GM21381 (cell line): ENCODE results near the gene ATP1B3.
"Not testable (repeated sequence)": the region's sequence is repeated elsewhere in the genome, so short reads cannot be mapped to it uniquely, and the experiment has no call there.

Experiments
- ATAC-seq: cut with Tn5 transposase; IDR thresholded peaks from one replicate; pipeline ENCODE4 v1.9.1; 2021; ENCODE audit warnings: mild to moderate bottlenecking, moderate library complexity; ENCODE audit not compliant: unreplicated experiment

The ATP1B3 gene

GRCh38 chr3:141901914-141902313 lies 25.5 kb downstream of the ATP1B3 start:
- ATAC-seq: no peak

DNA sequence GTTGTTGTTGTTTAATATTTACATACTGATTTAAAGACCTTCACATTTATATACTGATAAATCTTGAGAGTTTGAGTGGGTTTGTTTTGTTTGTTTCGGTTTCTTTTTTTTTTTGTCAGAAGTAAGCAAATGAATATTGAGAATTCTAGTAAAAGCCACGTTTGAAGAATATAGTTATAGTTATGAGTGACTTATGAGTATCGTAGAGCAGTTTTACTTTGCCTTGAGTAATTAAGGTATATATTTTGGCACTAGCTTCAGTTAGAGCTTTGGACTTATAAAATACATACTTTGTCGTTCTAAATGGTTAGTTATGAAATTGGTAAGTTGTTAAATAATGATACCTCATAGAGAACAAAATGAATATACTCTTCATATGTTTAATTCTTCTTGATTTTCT lies 27.8 kb downstream of the ATP1B3 start:
- no peak for ATAC-seq

DNA sequence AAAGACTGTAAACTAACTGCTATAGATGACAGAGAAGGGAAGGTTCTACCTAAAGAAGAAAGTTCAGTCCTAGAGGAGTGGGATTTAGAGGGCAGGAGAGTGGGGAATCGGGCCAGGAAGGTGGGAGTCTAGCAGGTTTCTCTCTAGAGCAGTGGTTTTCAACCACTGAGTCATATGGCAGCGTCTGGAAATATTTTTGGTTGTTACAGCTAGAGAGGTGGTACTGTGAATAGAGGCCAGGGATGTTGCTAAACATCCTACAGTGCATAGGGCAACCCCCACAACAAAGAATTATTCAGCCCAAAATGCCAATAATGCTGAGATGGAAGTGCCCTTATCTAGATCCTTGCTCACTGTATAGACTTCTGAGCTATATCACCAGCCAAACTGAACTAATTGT lies 28.7 kb downstream of the ATP1B3 start:
- no peak for ATAC-seq

DNA sequence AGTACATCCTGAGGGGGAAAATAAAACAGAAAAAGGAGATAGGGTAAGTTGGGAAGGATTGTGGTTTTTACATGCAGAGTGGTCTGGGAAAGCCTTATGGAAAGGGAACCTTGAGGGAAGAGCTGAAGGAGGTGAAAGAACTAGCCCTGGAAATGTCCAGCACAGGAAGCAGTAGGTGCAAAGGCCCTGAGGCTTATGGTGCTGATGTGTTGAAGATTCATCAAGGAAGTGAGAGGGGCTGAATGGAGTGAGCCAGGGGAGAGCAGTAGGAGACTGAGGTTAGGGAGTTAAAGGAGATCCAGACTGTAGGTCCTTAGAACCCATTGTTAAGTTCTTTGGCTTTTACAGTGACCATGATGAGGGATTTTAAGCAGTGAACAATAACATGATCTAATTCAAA lies 33.0 kb downstream of the ATP1B3 start:
- ATAC-seq: no peak

- ATAC-seq: not testable (repeated sequence)
Measured at GRCh38 chr3:141909986-141910385, 33.5 kb downstream of the ATP1B3 start.

GRCh38 chr3:141913150-141913811 lies 36.8 kb downstream of the ATP1B3 start:
- no peak for ATAC-seq

- no peak for ATAC-seq
Measured at GRCh38 chr3:141914311-141914710, 37.9 kb downstream of the ATP1B3 start.

GRCh38 chr3:141915016-141915415 lies 38.6 kb downstream of the ATP1B3 start:
- ATAC-seq: no peak

GRCh38 chr3:141915766-141916165 lies 39.3 kb downstream of the ATP1B3 start:
- ATAC-seq: no peak

GRCh38 chr3:141920701-141921100 lies 44.3 kb downstream of the ATP1B3 start:
- no peak for ATAC-seq

DNA sequence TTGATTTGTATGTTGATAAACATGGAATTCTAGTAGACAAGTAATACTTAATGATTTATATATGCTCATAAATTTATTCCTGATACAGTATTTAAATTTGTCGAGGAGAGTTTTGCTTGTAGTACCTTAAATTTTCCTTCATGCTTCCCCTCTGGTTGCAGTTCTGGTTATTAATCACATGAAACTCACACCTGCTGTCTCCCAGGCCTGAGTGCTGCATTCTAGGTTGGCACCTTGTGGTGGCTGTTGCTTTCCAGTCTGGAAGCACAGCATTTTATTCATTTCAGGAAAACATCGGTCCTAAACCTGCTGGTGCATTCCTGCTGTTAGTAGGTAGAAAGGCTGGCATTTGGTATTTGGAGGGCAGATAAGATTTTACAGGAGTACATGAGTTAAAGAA lies 44.9 kb downstream of the ATP1B3 start:
- no peak for ATAC-seq

- ATAC-seq: not testable (repeated sequence)
Measured at GRCh38 chr3:141925677-141926076, 49.2 kb downstream of the ATP1B3 start.

DNA sequence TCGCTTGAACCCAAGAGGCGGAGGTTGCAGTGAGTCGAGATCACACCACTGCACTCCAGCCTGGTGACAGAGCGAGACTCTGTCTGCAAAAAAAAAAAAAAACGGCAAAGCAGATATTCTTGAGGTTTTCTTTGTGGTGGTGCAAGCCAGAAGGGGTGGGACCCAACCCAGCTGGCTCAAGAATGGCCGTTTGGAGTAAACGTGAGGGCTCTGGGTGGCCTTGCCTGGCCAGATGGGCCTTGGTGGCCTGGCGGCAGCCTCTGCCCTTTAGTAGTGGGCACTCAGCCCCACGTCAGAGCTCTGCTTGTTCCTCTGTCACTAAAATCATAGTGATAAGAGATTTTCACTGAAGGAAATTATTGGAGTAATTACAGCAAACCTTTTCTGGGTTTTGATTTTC lies 50.5 kb downstream of the ATP1B3 start:
- ATAC-seq: no peak

DNA sequence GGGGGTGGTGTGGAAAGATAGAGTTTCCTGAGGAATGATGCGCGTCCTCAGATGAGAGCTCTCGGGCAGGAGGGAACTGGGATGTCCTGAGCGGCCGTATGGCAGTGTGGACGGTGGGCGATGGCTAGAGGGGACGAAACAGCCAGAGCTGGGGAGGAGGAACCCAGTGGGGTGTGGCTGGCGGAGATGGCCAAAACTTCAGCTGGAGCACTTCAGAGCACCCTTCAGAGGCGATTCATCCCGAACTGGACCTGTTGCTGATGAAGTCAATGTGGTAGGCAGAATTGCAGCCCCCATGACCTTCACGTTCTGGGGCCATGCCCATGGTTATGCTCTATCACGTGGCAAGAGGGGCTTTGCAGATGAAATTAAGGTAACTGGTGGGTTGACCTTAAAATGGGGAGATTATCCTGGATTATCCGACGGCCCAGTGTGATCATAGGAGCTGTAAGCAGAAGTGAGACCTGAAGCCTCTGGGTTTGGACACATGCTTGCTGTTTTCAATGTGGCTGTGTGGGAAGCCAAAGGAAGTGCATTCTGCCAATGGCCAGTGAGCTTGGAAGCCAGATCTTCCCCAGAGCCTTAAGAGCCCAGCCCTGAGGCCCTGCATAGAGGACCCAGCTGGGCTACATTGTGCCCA lies 52.3 kb downstream of the ATP1B3 start:
- ATAC-seq: no peak

DNA sequence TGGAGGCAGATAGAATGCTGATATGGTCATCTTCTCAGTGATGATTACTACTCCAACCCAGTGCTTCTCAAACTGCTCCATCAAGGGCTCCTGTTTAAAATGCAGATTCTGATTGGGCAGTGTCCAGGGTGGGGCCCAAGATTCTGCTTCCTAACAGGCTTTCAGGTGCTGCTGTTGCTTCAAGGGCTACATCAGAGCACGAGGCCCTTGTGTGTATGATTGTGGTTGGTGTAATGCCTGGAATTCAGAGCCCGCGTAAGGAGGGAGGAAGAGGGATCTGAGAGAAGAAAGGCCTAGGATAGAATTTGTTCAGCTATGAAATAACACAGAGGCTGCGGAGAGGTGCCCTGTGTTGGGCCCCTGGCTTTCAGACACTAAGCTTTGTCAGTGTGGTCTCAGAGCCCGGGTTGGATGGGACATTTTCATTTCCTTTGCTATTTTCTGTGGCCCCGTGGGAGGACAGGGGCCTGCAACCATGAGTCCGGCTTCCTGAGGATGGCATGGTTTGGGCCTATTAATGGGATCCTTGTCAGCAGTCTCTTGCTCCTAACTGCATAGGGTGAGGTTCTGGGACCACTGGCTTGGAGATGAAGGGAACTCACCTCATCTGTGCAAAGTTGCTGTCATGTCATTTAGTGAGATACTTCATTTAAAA lies 53.0 kb downstream of the ATP1B3 start:
- ATAC-seq: no peak

- ATAC-seq: no peak
Measured at GRCh38 chr3:141930801-141931200, 54.4 kb downstream of the ATP1B3 start.

DNA sequence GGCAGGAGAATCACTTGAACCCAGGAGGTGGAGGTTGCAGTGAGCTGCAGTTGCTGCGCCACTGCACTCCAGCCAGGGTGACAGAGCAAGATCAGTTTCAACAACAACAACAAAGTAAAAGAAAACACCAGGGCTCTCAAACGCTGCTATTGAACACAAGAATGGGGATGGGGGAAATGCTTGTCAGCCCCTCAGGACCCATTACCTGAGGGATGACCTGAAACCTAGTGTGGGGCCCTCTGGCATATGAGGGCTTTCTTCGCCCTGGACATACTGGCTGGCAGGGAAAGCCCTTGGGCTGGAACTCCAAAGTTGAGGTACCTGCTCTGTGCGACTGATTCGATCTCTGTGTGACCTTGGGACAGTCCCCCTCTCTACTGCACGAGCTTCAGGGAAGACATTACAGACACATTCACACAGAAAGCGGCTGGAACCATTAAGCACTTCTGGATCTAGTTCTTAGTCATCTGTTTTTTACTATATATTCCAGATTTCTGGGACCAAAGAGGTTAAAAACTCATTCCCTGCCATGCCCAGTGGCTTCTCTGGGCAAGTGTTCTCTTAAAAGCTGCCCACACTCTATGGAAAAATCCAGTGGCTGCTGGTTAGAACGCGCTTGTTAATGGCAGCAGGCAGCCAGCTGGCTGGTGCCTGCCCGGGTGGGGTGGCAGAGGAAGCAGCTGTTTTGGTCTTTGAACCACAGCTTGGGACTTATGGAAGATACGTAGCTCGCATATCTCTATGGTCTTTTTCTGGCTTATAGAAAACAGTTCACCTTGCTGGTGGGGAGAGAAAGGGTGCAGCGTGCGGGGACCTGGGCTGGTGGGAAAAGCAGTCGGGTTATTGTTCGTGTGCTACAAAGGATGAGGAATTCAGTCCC lies 57.2 kb downstream of the ATP1B3 start:
- no peak for ATAC-seq

DNA sequence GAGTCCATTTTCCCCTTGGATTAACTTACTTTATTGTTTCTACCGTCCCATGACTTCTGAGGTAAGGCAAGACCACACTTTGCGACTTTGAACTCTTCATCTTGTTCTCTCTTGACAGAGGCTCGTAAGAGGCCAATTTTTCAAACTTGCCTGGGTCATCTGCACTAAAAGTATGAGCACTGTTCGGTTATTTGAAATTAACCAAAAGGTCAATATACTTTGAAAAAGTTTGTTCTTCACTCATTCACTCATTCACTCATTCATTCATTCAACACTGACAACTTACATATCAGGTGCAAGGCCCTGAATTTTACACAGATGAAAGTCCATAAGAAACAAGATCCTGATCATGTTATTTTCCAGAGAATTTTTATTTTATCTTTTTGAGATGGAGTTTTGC lies 57.9 kb downstream of the ATP1B3 start:
- ATAC-seq: no peak

- no peak for ATAC-seq
Measured at GRCh38 chr3:141938011-141938500, 61.6 kb downstream of the ATP1B3 start.

GRCh38 chr3:141939759-141940158 lies 63.3 kb downstream of the ATP1B3 start:
- no peak for ATAC-seq

- no peak for ATAC-seq
Measured at GRCh38 chr3:141940194-141940776, 63.8 kb downstream of the ATP1B3 start.
